Neural progenitor cell (in vitro differentiated cells): ENCODE measurements around the gene RAD51B. TPM values are rescaled to one million over a fixed set of nuclear protein-coding genes. Genes with fewer than 3 reads are reported as not detected.

ENCODE experiments used
- DNase-seq: peaks from one replicate; pipeline ENCODE4 v3.0.0-alpha.2; 2016; ENCODE audit warnings: low spot score
- H2AFZ ChIP-seq: fragments of 200-600 bp; sonication (generic); replicated peaks from 2 replicates; pipeline ENCODE4 v1.6.1; 2016; ENCODE audit warnings: antibody characterized with exemption
- H3F3A ChIP-seq: fragments of 200-600 bp; sonication (generic); 2 replicates; pipeline ENCODE4 v1.6.1; 2016; ENCODE audit warnings: antibody characterized with exemption, low read depth
- H3K27ac ChIP-seq: fragments of 200-600 bp; sonication (generic); 2 replicates; pipeline ENCODE4 v1.5.1; 2016; ENCODE audit warnings: mild to moderate bottlenecking
- H3K27me3 ChIP-seq: fragments of 200-600 bp; sonication (generic); 2 replicates; pipeline ENCODE4 v1.6.1; 2016; ENCODE audit warnings: mild to moderate bottlenecking, moderate library complexity
- H3K36me3 ChIP-seq: fragments of 200-600 bp; sonication (generic); 2 replicates; pipeline ENCODE4 v1.5.1; 2016
- H3K4me1 ChIP-seq: fragments of 200-600 bp; sonication (generic); 2 replicates; pipeline ENCODE4 v1.6.1; 2016; ENCODE audit warnings: mixed run types
- H3K4me2 ChIP-seq: fragments of 200-600 bp; sonication (generic); 2 replicates; pipeline ENCODE4 v1.6.1; 2016
- H3K4me3 ChIP-seq: fragments of 200-600 bp; sonication (generic); 2 replicates; pipeline ENCODE4 v1.5.1; 2016
- H3K79me2 ChIP-seq: fragments of 200-600 bp; sonication (generic); 2 replicates; pipeline ENCODE4 v1.6.1; 2016; ENCODE audit warnings: low read depth
- H3K9ac ChIP-seq: fragments of 200-600 bp; sonication (generic); 2 replicates; pipeline ENCODE4 v1.6.1; 2016
- H3K9me3 ChIP-seq: fragments of 200-600 bp; sonication (generic); 2 replicates; pipeline ENCODE4 v1.5.1; 2016; ENCODE audit warnings: low read depth
- H4K20me1 ChIP-seq: fragments of 200-600 bp; sonication (generic); 2 replicates; pipeline ENCODE4 v1.6.1; 2016; ENCODE audit warnings: low read depth
- H3K27ac Mint-ChIP-seq: 3 replicates; pipeline ENCODE4 v1.8.0; 2021; ENCODE audit warnings: mixed read lengths
- H3K27me3 Mint-ChIP-seq: 2 replicates; pipeline ENCODE4 v1.8.0; 2022; ENCODE audit warnings: low read depth, mild to moderate bottlenecking, inconsistent platforms, moderate library complexity, mixed read lengths; ENCODE audit not compliant: insufficient read depth
- H3K36me3 Mint-ChIP-seq: 3 replicates; pipeline ENCODE4 v1.8.0; 2021; ENCODE audit warnings: mixed read lengths
- H3K4me1 Mint-ChIP-seq: 3 replicates; pipeline ENCODE4 v1.8.0; 2021; ENCODE audit warnings: mixed read lengths
- H3K4me3 Mint-ChIP-seq: 3 replicates; pipeline ENCODE4 v1.8.0; 2021; ENCODE audit warnings: mild to moderate bottlenecking, moderate library complexity, mixed read lengths
- H3K9me3 Mint-ChIP-seq: 3 replicates; pipeline ENCODE4 v1.8.0; 2020; ENCODE audit warnings: mixed read lengths
- EZH2 ChIP-seq: fragments of 200-600 bp; sonication (generic); IDR thresholded peaks from 2 replicates; pipeline ENCODE4 v1.6.1; 2017; ENCODE audit warnings: antibody characterized with exemption, mild to moderate bottlenecking, moderate library complexity
- EZH2phosphoT487 ChIP-seq: fragments of 200-600 bp; sonication (generic); IDR thresholded peaks from 2 replicates; pipeline ENCODE4 v1.6.1; 2017; ENCODE audit warnings: antibody characterized with exemption
- total RNA-seq: library from RNA; depleted of rRNA; stranded (reverse); fragments of >200 nt; gene quantifications from 2 replicates; pipeline ENCODE4 v1.2.3, GENCODE V29; 2015; ENCODE audit warnings: low replicate concordance
- TF ChIP-seq, protein P1 (sequence below): fragments of 200-600 bp; sonication (generic); IDR thresholded peaks from 2 replicates; pipeline ENCODE4 v1.5.1; 2017; ENCODE audit warnings: antibody characterized with exemption, mild to moderate bottlenecking

The RAD51B gene
- total RNA-seq, 1 donor from 2014 or later: 50.5 TPM

DNA sequence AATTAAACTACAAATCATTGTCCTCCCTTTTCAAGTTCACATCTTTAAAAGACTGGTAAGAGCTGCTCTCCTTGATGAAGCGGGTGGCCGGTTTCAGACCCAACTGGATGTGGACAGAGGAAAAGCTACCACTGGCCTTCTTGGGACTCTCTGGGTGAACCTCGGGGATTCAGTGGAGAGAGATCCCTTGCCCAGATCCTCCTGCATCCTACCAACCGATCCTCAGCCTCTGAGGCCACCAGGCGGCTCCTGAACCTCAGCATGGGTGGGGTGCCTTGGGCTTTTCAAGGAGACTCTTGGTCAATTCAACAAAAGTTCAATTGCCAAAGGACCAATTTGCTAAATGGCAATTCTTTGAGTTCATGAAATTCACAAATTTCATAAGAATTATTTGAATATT, 888.8 kb downstream of the RAD51B start:
- Histone ChIP-seq H3K4me1 (no peaks in the 10 kb centered on the region), H2AFZ (no peak overlapping the region), H3K79me2 (no peaks in the 10 kb centered on the region), H3K4me2 (no peak overlapping the region), H3K27me3 (no peaks in the 10 kb centered on the region), H3F3A (no peaks in the 10 kb centered on the region), H3K27ac (no peak overlapping the region), H3K36me3 (no peaks in the 10 kb centered on the region), H3K9me3 (no peaks in the 10 kb centered on the region), H4K20me1 (no peaks in the 10 kb centered on the region), H3K9ac (no peak overlapping the region), H3K4me3 (no peak overlapping the region)
- H3K4me1 Mint-ChIP-seq: peaks cover 20% of the 10 kb centered on the region
- no peak overlapping the region for H3K27ac Mint-ChIP-seq
- no peak overlapping the region for H3K4me3 Mint-ChIP-seq
- H3K27me3 Mint-ChIP-seq: peaks cover 15% of the 10 kb centered on the region
- H3K9me3 Mint-ChIP-seq: peaks cover 6% of the 10 kb centered on the region
- peaks cover 2% of the 10 kb centered on the region for H3K36me3 Mint-ChIP-seq
- no peak for DNase-seq
- no peak for TF ChIP-seq EZH2
- TF ChIP-seq EZH2phosphoT487: no peak
- TF ChIP-seq, protein P1, sequence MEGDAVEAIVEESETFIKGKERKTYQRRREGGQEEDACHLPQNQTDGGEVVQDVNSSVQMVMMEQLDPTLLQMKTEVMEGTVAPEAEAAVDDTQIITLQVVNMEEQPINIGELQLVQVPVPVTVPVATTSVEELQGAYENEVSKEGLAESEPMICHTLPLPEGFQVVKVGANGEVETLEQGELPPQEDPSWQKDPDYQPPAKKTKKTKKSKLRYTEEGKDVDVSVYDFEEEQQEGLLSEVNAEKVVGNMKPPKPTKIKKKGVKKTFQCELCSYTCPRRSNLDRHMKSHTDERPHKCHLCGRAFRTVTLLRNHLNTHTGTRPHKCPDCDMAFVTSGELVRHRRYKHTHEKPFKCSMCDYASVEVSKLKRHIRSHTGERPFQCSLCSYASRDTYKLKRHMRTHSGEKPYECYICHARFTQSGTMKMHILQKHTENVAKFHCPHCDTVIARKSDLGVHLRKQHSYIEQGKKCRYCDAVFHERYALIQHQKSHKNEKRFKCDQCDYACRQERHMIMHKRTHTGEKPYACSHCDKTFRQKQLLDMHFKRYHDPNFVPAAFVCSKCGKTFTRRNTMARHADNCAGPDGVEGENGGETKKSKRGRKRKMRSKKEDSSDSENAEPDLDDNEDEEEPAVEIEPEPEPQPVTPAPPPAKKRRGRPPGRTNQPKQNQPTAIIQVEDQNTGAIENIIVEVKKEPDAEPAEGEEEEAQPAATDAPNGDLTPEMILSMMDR: no peak

DNA sequence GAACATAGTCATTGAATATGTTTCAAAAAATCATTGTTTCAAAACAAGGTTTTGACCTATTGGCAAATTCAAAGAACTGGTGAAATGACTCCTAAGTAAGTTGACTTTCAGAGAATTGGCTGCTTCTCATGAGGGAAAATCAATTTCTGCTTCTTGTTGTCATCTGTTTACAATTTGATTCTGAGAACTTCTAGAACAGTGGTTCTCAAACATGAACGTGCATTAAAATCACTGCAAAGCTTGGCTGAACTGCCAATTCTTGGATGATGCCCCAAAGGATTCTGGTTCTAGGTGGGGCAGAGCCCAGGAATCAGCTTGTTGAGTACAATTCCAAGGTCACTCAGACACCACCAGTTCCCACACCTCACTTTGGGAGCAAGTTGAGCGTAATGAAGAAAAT, 889.4 kb downstream of the RAD51B start:
- H3K4me1 ChIP-seq: no peaks in the 10 kb centered on the region
- H3K36me3 Mint-ChIP-seq: peaks cover 2% of the 10 kb centered on the region
- no peak overlapping the region for H3K4me3 ChIP-seq
- H3K27me3 ChIP-seq: no peaks in the 10 kb centered on the region
- peaks cover 6% of the 10 kb centered on the region for H3K9me3 Mint-ChIP-seq
- H3K4me3 Mint-ChIP-seq: no peak overlapping the region
- peaks cover 15% of the 10 kb centered on the region for H3K27me3 Mint-ChIP-seq
- H3F3A ChIP-seq: no peaks in the 10 kb centered on the region
- no peak for DNase-seq
- H3K27ac ChIP-seq: no peak overlapping the region
- H3K9ac ChIP-seq: no peak overlapping the region
- peaks cover 16% of the 10 kb centered on the region for H3K4me1 Mint-ChIP-seq
- H3K4me2 ChIP-seq: no peak overlapping the region
- H4K20me1 ChIP-seq: no peaks in the 10 kb centered on the region
- no peak overlapping the region for H3K27ac Mint-ChIP-seq
- H2AFZ ChIP-seq: no peak overlapping the region
- no peaks in the 10 kb centered on the region for H3K36me3 ChIP-seq
- H3K79me2 ChIP-seq: no peaks in the 10 kb centered on the region
- no peaks in the 10 kb centered on the region for H3K9me3 ChIP-seq
- no peak for TF ChIP-seq EZH2phosphoT487

DNA sequence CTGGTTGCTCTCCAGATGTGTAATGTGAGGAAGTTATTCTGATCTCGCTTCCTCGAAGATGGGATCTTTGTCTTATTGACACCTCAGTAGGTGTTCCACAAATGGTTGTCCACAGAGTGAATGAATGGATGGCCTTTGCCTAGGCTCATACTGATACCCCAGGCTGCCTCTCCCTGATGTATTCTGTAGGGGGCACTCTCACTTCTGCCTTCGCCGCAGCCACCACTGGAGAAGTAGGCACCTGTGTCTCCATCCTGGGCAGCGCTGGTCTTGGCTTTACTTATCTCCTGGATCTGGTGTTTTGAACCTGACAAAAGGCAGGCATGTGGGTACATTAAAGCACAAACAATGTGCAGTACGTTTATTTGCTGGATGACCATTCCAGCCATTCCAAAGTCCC, 891.2 kb downstream of the RAD51B start:
- peaks cover 2% of the 10 kb centered on the region for H3K36me3 Mint-ChIP-seq
- Histone ChIP-seq H4K20me1 (no peaks in the 10 kb centered on the region), H3K36me3 (no peaks in the 10 kb centered on the region), H3K4me1 (no peaks in the 10 kb centered on the region), H3K27me3 (no peaks in the 10 kb centered on the region), H3F3A (no peaks in the 10 kb centered on the region), H2AFZ (no peak overlapping the region), H3K27ac (no peak overlapping the region), H3K9ac (no peak overlapping the region), H3K9me3 (no peaks in the 10 kb centered on the region), H3K4me2 (no peak overlapping the region), H3K79me2 (no peaks in the 10 kb centered on the region), H3K4me3 (no peak overlapping the region)
- TF ChIP-seq EZH2phosphoT487 (no peak), EZH2 (no peak)
- TF ChIP-seq, protein P1: no peak
- H3K4me3 Mint-ChIP-seq: no peak overlapping the region
- peaks cover 15% of the 10 kb centered on the region for H3K27me3 Mint-ChIP-seq
- peaks cover 6% of the 10 kb centered on the region for H3K9me3 Mint-ChIP-seq
- H3K4me1 Mint-ChIP-seq: peaks cover 11% of the 10 kb centered on the region
- DNase-seq: no peak
- H3K27ac Mint-ChIP-seq: no peak overlapping the region

DNA sequence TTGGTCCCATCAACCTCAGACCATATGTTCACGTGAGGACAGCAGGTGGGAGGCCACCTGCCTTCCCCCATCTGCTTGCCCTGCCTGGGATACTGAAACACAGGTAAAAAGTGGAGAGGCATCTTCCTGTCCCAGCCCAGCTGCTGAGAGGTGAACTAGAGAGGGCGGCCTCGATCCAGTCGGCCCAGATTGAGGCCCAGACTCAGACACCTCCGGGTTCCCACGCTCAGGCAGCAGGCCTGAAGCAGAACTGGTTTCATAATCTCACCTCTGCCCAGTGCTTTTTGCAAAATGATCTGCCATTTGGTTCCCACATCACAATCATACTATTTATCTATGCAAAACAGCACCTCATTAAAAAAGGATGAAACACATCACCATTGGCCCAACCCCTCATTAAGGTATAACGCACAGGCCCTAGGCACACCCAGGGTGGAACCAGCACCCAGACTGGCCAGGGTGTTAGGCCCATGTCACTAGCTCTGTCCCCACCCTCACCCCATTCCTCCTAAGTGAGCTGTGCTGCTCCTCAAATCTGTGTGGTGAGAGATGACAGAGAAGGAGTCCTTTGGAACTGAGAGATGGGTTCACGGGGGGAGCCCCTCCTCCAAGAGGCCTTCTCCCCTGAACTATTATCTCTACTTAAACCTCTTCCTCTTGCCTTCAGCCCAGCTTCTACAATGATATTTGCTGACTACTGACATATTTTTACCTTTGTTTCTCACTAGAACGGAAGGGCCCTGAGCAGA, 892.2 kb downstream of the RAD51B start:
- no peak overlapping the region for H2AFZ ChIP-seq
- Mint-ChIP-seq H3K27me3 (peaks cover 15% of the 10 kb centered on the region), H3K4me3 (no peak overlapping the region), H3K27ac (peak overlapping the region; percentile 13), H3K36me3 (peaks cover under 1% of the 10 kb centered on the region), H3K9me3 (peaks cover 4% of the 10 kb centered on the region), H3K4me1 (peaks cover 8% of the 10 kb centered on the region)
- H3K4me3 ChIP-seq: no peak overlapping the region
- no peaks in the 10 kb centered on the region for H4K20me1 ChIP-seq
- no peaks in the 10 kb centered on the region for H3K4me1 ChIP-seq
- DNase-seq: no peak
- no peaks in the 10 kb centered on the region for H3F3A ChIP-seq
- no peak overlapping the region for H3K27ac ChIP-seq
- H3K4me2 ChIP-seq: no peak overlapping the region
- no peaks in the 10 kb centered on the region for H3K9me3 ChIP-seq
- no peaks in the 10 kb centered on the region for H3K27me3 ChIP-seq
- TF ChIP-seq, protein P1: no peak
- H3K79me2 ChIP-seq: no peaks in the 10 kb centered on the region
- H3K9ac ChIP-seq: no peak overlapping the region
- no peaks in the 10 kb centered on the region for H3K36me3 ChIP-seq
